Upper lobe of right lung (tissue), 1 donor: ENCODE data around the gene POU4F3. TPM values are rescaled to one million over a fixed set of nuclear protein-coding genes. Genes with fewer than 3 reads are reported as not detected.

Experiments
- ATAC-seq: fragments of 200-7000 bp; cut with Tn5 transposase; one replicate; pipeline ENCODE4 v1.9.1; 2020; ENCODE audit warnings: mild to moderate bottlenecking, moderate library complexity
- DNase-seq: peaks from one replicate; pipeline ENCODE4 v3.0.0-alpha.2; 2020
- H3K27ac ChIP-seq: fragments of 200-600 bp; one replicate; pipeline ENCODE4 v1.8.0; 2022
- H3K27me3 ChIP-seq: fragments of 200-600 bp; one replicate; pipeline ENCODE4 v1.8.0; 2022; ENCODE audit warnings: mild to moderate bottlenecking
- H3K36me3 ChIP-seq: fragments of 200-600 bp; one replicate; pipeline ENCODE4 v1.8.0; 2022
- H3K4me1 ChIP-seq: fragments of 200-600 bp; one replicate; pipeline ENCODE4 v1.8.0; 2022
- H3K4me3 ChIP-seq: fragments of 200-600 bp; one replicate; pipeline ENCODE4 v1.8.0; 2022; ENCODE audit warnings: mild to moderate bottlenecking
- H3K9me3 ChIP-seq: fragments of 200-600 bp; one replicate; pipeline ENCODE4 v1.8.0; 2022
- intact Hi-C: fragments of 100-400 bp; cut with DNase I; formaldehyde crosslinking; loops from one replicate; pipeline ENCODE4 v1.11.0; 2022
- total RNA-seq: library from RNA; stranded (reverse); fragmentation: NEBNext Ultra II Directional; extraction: Animal tissue kit (Norgen Biotek cat#: 25700); gene quantifications from one replicate; pipeline ENCODE4 v1.2.1, GENCODE V29; 2021
- TF ChIP-seq, protein P1 (sequence below): fragments of 200-600 bp; IDR thresholded peaks from one replicate; pipeline ENCODE4 v1.8.0; 2022; ENCODE audit warnings: antibody characterized with exemption
- donor health status: DM: no; HTN: yes; CAD: no; lungs with severe emphysema.

The POU4F3 gene
- total RNA-seq, 1 donor from 2014 or later, result not detected

- intact Hi-C loops, result no loop called here
- H3K4me3 ChIP-seq, result no peak overlapping the region
- no peaks in the 10 kb centered on the region for H3K36me3 ChIP-seq
- TF ChIP-seq, protein P1, sequence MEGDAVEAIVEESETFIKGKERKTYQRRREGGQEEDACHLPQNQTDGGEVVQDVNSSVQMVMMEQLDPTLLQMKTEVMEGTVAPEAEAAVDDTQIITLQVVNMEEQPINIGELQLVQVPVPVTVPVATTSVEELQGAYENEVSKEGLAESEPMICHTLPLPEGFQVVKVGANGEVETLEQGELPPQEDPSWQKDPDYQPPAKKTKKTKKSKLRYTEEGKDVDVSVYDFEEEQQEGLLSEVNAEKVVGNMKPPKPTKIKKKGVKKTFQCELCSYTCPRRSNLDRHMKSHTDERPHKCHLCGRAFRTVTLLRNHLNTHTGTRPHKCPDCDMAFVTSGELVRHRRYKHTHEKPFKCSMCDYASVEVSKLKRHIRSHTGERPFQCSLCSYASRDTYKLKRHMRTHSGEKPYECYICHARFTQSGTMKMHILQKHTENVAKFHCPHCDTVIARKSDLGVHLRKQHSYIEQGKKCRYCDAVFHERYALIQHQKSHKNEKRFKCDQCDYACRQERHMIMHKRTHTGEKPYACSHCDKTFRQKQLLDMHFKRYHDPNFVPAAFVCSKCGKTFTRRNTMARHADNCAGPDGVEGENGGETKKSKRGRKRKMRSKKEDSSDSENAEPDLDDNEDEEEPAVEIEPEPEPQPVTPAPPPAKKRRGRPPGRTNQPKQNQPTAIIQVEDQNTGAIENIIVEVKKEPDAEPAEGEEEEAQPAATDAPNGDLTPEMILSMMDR, result no peak
- DNase-seq (no peak), ATAC-seq (no peak)
- no peak overlapping the region for H3K27ac ChIP-seq
- no peaks in the 10 kb centered on the region for H3K4me1 ChIP-seq
- no peaks in the 10 kb centered on the region for H3K9me3 ChIP-seq
- H3K27me3 ChIP-seq, result no peaks in the 10 kb centered on the region
These were observed 42.1 kb downstream of the POU4F3 start for GRCh38 chr5:146380714-146381113.

GRCh38 chr5:146388386-146388785 is 49.7 kb downstream of the POU4F3 start:
- Histone ChIP-seq H3K9me3 (no peaks in the 10 kb centered on the region), H3K4me3 (no peak overlapping the region), H3K27me3 (peaks cover 7% of the 10 kb centered on the region), H3K27ac (no peak overlapping the region), H3K36me3 (no peaks in the 10 kb centered on the region), H3K4me1 (no peaks in the 10 kb centered on the region)
- intact Hi-C loops, result no loop called here
- TF ChIP-seq, protein P1, result no peak
- DNase-seq (no peak), ATAC-seq (no peak)

- Histone ChIP-seq H3K36me3 (no peaks in the 10 kb centered on the region), H3K27ac (no peak overlapping the region), H3K4me1 (no peaks in the 10 kb centered on the region), H3K27me3 (peaks cover 7% of the 10 kb centered on the region), H3K4me3 (no peak overlapping the region), H3K9me3 (no peaks in the 10 kb centered on the region)
- intact Hi-C loops, result no loop called here
- ATAC-seq (no peak), DNase-seq (no peak)
- TF ChIP-seq, protein P1, result no peak
These were observed 51.8 kb downstream of the POU4F3 start for GRCh38 chr5:146390469-146390868.

Other genes with a start within 250 kb of the POU4F3 start
- not detected for gene PLAC8L1, start 233.3 kb upstream of the POU4F3 start, total RNA-seq
- gene LARS1, start 156.2 kb upstream of the POU4F3 start, total RNA-seq, result 80.0 TPM
- gene RBM27, start 135.2 kb upstream of the POU4F3 start, total RNA-seq, result 17.7 TPM
- gene TCERG1, start 108.5 kb downstream of the POU4F3 start, total RNA-seq, result 46.3 TPM
- gene GPR151, start 177.4 kb downstream of the POU4F3 start, total RNA-seq, result not detected